ENCODE results near the gene OSGEP. TPM values are rescaled to one million over a fixed set of nuclear protein-coding genes. Genes with fewer than 3 reads are reported as not detected.

Gene OSGEP
- total and polyA plus RNA-seq, 2 of the 13 experiments (the other 11 are each of a cell fraction or from before 2014, with no cell fraction given): 39.7 to 41.1 TPM

GRCh38 chr14:20418501-20418909 lies 36.1 kb downstream of the OSGEP start (continued):
- peak; percentile 23; the same call in 1 of the 2 replicates for TF ChIP-seq ARID3A (IDR thresholded peaks at IDR 0.05; ENCODE audit: low read depth, low read length)
- peak; percentile 37 for TF ChIP-seq ARID5B (CRISPR knock-in tag; IDR thresholded peaks at IDR 0.05)
- TF ChIP-seq ZNF766 (CRISPR knock-in tag; IDR thresholded peaks at IDR 0.05; ENCODE audit: borderline replicate concordance): 0 out of 2 replicates have a peak, but pooled peaks have one; percentile 2
- no peak for TF ChIP-seq ZBTB21 (CRISPR knock-in tag; IDR thresholded peaks at IDR 0.05)
- no peak for TF ChIP-seq ZUFSP (CRISPR knock-in tag; IDR thresholded peaks at IDR 0.05; ENCODE audit: borderline replicate concordance)
- TF ChIP-seq ZNF101 (CRISPR knock-in tag; IDR thresholded peaks at IDR 0.05; ENCODE audit: borderline replicate concordance, low read depth): no peak
- TF ChIP-seq HMGXB4 (CRISPR knock-in tag; IDR thresholded peaks at IDR 0.05; ENCODE audit: borderline replicate concordance in 1 of 2, low read depth in 1 of 2): no peak
- TF ChIP-seq TEAD3 (CRISPR knock-in tag; optimal IDR thresholded peaks at IDR 0.05; ENCODE audit: borderline replicate concordance): peak; percentile 54
- no peak for TF ChIP-seq ETV6 (CRISPR knock-in tag; conservative IDR thresholded peaks at IDR 0.05)
- TF ChIP-seq ZNF672 (CRISPR knock-in tag; IDR thresholded peaks at IDR 0.05): no peak
- TF ChIP-seq ZNF577 (CRISPR knock-in tag; IDR thresholded peaks at IDR 0.05; ENCODE audit: borderline replicate concordance, low read depth): no peak
- TF ChIP-seq DMAP1 (CRISPR knock-in tag; IDR thresholded peaks at IDR 0.05): 0 out of 2 replicates have a peak, but pooled peaks have one; percentile 20
- TF ChIP-seq SCMH1 (CRISPR knock-in tag; IDR thresholded peaks at IDR 0.05; ENCODE audit: borderline replicate concordance): no peak
- peak; percentile 35; the same call in 1 of the 2 replicates for TF ChIP-seq RARA (CRISPR knock-in tag; IDR thresholded peaks at IDR 0.05)
- no peak for TF ChIP-seq ZNF383 (CRISPR knock-in tag; IDR thresholded peaks at IDR 0.05; ENCODE audit: borderline replicate concordance)
